SK-N-SH (cell line): ENCODE measurements around the gene POU6F1.
A peak's percentile ranks its signal among the peaks of the same experiment; 100 is the strongest.

ENCODE experiments used
- CHD2 ChIP-seq: fragments of 150-350 bp; IDR thresholded peaks from 2 replicates; pipeline ENCODE4 v1.6.1; 2018; ENCODE audit warnings: low read length; ENCODE audit not compliant: partially characterized antibody
- GABPA ChIP-seq: IDR thresholded peaks from 2 replicates; pipeline ENCODE4 v1.4.0; 2012; ENCODE audit warnings: low read depth, mild to moderate bottlenecking
- MXI1 ChIP-seq: IDR thresholded peaks from 2 replicates; pipeline ENCODE4 v1.6.1; 2012; ENCODE audit warnings: mild to moderate bottlenecking, low read depth, low read length, improper control_type of control experiment
- TAF1 ChIP-seq: IDR thresholded peaks from 2 replicates; pipeline ENCODE4 v1.6.1; 2012; ENCODE audit warnings: low read depth, mild to moderate bottlenecking, low read length, moderate library complexity, borderline replicate concordance

DNA sequence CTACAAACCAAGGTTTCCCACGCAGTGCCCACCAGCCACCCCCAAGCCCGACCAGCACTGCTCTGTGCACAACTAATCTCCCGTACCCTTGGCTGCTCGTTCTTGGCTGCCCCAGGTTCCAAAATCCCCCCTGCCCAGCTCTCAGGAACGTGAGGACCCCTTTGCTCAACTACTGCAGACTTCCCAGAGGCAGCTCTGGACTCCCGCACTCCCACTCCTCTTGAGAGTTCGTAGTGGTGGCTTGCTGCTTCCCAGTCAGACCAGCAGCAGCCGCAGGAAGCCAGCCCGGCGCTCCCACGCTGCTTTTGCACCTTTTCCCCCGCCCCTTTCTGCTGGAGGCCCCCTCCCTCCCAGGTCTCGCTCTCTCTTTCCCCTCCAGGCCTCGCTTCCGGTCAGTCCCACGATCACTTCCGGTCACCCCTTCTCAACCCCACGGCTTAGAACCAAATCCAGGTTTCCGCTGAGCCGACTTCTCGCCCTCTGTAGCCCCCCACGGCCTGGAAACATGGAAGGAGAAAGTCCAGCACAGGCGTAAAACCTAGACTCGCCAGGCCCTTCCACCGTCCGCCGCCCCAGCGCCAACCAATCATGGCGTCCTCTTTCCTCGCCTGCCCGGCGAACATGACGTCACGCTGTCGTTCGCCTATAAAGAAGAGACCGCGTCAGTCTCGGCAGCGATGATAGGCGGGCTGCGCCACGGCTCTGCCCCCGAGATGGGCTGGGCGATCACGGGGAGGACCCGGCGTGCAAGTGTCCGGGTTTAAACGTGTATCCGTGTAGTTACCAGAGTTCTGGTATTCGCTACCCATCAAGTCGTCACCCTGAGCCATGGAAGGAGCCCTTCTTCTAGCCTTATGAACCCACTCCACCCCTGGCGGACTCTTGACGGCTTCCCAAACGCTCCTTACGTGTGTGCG lies 45.1 kb downstream of the POU6F1 start, which contains the start of gene TFCP2:
- TF ChIP-seq GABPA (peak; percentile 93), TAF1 (peak; percentile 66), CHD2 (no peak), MXI1 (peak; percentile 88)
